HL-60 (cell line): Measurements from ENCODE around the gene MEPCE.
"Not testable (repeated sequence)": the region's sequence is repeated elsewhere in the genome, so short reads cannot be mapped to it uniquely, and the experiment has no call there.

Source experiments
- DNase-seq, 2 experiments: peaks; one replicate each; pipeline ENCODE4 v3.0.0-alpha.2; 2010 to 2020; ENCODE audit warnings: low read depth in 1 of 2, low spot score in 1 of 2
- H3K27ac ChIP-seq: fragments of 250-450 bp; sonication (Bioruptor Pico); replicated peaks from 2 replicates; pipeline ENCODE4 v1.5.1; 2020; ENCODE audit warnings: mild to moderate bottlenecking, moderate library complexity
- H3K27me3 ChIP-seq: fragments of 250-450 bp; sonication (Bioruptor Pico); 2 replicates; pipeline ENCODE4 v1.5.1; 2021; ENCODE audit warnings: mild to moderate bottlenecking, moderate library complexity; ENCODE audit not compliant: insufficient read depth, poor library complexity, severe bottlenecking
- H3K4me3 ChIP-seq: replicated peaks from 2 replicates; pipeline ENCODE4 v1.5.1; 2011; ENCODE audit warnings: mild to moderate bottlenecking, control low read depth, low read length; ENCODE audit not compliant: insufficient read depth
- GABPA ChIP-seq: IDR thresholded peaks from 2 replicates; pipeline ENCODE4 v1.6.1; 2012; ENCODE audit warnings: low read depth
- POLR2AphosphoS5 ChIP-seq: IDR thresholded peaks from 2 replicates; pipeline ENCODE4 v1.6.1; 2012; ENCODE audit warnings: low read depth
- SPI1 ChIP-seq: IDR thresholded peaks from 2 replicates; pipeline ENCODE4 v1.6.1; 2012; ENCODE audit warnings: low read depth, mild to moderate bottlenecking, borderline replicate concordance
- long read RNA-seq: library from polyadenylated mRNA; unstranded; transcript quantifications from one replicate; pipeline ENCODE4 v2.0.0, GENCODE V29; 2020
- TF ChIP-seq, protein P1 (sequence below): IDR thresholded peaks from one replicate; pipeline ENCODE4 v1.5.1; 2011; ENCODE audit warnings: low read length, control low read depth, inconsistent platforms; ENCODE audit not compliant: insufficient read depth
- TF ChIP-seq, protein P2 (sequence below): IDR thresholded peaks from 2 replicates; pipeline ENCODE4 v1.6.1; 2012; ENCODE audit warnings: low read depth; ENCODE audit not compliant: insufficient replicate concordance

The MEPCE gene, protein sequence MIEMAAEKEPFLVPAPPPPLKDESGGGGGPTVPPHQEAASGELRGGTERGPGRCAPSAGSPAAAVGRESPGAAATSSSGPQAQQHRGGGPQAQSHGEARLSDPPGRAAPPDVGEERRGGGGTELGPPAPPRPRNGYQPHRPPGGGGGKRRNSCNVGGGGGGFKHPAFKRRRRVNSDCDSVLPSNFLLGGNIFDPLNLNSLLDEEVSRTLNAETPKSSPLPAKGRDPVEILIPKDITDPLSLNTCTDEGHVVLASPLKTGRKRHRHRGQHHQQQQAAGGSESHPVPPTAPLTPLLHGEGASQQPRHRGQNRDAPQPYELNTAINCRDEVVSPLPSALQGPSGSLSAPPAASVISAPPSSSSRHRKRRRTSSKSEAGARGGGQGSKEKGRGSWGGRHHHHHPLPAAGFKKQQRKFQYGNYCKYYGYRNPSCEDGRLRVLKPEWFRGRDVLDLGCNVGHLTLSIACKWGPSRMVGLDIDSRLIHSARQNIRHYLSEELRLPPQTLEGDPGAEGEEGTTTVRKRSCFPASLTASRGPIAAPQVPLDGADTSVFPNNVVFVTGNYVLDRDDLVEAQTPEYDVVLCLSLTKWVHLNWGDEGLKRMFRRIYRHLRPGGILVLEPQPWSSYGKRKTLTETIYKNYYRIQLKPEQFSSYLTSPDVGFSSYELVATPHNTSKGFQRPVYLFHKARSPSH
- long read RNA-seq, transcript MEPCE-201 (4 exons, 3,030 nt), result major isoform, 9 of 13 reads
- long read RNA-seq, partial matches to known transcripts, result 1 of 13 reads
- long read RNA-seq, other reads (novel, unspliced or antisense), result 2 of 13 reads

DNA sequence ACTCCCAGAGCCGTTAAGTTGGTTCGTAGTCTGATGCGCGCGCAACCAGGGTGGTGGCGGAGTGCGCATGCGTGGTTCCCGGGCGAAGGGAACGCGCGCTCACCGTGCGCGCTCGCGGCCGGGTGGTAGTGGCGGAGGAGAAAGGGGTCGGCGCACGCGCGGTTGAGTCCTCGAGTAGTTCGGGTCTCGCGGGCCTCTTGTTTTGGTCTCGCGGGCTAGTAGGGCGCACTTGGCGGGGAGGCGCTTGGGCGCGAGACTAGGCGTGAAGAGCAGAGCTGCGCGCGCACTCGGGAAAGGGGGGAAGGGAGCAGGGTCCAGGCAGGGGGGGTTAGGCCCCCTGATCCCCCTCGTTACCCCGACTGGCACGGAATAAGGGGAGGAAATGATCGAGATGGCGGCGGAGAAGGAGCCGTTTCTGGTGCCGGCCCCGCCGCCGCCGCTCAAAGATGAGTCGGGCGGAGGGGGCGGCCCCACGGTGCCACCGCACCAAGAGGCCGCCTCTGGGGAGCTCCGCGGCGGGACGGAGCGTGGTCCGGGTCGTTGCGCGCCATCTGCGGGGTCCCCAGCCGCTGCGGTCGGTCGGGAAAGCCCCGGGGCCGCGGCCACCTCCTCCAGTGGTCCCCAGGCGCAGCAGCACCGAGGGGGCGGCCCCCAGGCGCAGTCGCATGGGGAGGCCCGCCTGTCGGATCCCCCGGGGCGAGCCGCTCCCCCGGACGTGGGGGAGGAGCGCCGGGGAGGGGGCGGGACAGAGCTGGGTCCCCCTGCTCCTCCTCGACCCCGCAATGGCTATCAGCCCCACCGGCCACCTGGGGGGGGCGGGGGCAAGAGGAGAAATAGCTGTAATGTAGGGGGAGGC, at the start of gene MEPCE:
MEPCE (plus strand) TSS at position 195 of the 856 bp plus-strand sequence; CDS start at position 383, 188 bp downstream.
- Histone ChIP-seq H3K27me3 (no peaks in the 10 kb centered on the region), H3K4me3 (peak within 1 kb of the TSS; percentile 69), H3K27ac (peak within 1 kb of the TSS; percentile 98)
- TF ChIP-seq, protein P1, sequence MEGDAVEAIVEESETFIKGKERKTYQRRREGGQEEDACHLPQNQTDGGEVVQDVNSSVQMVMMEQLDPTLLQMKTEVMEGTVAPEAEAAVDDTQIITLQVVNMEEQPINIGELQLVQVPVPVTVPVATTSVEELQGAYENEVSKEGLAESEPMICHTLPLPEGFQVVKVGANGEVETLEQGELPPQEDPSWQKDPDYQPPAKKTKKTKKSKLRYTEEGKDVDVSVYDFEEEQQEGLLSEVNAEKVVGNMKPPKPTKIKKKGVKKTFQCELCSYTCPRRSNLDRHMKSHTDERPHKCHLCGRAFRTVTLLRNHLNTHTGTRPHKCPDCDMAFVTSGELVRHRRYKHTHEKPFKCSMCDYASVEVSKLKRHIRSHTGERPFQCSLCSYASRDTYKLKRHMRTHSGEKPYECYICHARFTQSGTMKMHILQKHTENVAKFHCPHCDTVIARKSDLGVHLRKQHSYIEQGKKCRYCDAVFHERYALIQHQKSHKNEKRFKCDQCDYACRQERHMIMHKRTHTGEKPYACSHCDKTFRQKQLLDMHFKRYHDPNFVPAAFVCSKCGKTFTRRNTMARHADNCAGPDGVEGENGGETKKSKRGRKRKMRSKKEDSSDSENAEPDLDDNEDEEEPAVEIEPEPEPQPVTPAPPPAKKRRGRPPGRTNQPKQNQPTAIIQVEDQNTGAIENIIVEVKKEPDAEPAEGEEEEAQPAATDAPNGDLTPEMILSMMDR, result no peak
- TF ChIP-seq POLR2AphosphoS5, result peak; percentile 53; the same call in 1 of the 2 replicates
- TF ChIP-seq, protein P2, sequence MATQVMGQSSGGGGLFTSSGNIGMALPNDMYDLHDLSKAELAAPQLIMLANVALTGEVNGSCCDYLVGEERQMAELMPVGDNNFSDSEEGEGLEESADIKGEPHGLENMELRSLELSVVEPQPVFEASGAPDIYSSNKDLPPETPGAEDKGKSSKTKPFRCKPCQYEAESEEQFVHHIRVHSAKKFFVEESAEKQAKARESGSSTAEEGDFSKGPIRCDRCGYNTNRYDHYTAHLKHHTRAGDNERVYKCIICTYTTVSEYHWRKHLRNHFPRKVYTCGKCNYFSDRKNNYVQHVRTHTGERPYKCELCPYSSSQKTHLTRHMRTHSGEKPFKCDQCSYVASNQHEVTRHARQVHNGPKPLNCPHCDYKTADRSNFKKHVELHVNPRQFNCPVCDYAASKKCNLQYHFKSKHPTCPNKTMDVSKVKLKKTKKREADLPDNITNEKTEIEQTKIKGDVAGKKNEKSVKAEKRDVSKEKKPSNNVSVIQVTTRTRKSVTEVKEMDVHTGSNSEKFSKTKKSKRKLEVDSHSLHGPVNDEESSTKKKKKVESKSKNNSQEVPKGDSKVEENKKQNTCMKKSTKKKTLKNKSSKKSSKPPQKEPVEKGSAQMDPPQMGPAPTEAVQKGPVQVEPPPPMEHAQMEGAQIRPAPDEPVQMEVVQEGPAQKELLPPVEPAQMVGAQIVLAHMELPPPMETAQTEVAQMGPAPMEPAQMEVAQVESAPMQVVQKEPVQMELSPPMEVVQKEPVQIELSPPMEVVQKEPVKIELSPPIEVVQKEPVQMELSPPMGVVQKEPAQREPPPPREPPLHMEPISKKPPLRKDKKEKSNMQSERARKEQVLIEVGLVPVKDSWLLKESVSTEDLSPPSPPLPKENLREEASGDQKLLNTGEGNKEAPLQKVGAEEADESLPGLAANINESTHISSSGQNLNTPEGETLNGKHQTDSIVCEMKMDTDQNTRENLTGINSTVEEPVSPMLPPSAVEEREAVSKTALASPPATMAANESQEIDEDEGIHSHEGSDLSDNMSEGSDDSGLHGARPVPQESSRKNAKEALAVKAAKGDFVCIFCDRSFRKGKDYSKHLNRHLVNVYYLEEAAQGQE, result no peak
- no peak for TF ChIP-seq GABPA
- peak; percentile 87 to 91 for DNase-seq

DNA sequence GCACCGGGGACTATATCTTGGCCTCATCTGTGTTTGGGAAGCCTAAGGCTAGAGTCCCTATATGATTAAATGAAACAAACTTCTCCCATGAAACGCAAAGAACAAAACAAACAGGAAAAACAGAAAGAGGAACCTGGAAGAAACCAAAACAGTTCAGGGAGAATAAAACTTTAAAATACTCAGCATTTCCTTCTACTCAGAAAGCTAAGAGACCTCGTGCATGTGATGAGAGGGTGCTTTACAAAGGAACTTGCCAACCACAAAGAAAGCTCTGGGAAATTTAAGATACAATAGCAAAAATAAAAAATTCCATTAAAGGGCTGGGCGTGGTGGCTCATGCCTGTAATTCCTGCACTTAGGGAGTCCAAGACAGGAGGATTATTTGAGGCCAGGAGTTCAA, 49.4 kb upstream of the MEPCE start:
- Histone ChIP-seq H3K27ac (peak overlapping the region; percentile 71), H3K27me3 (no peaks in the 10 kb centered on the region), H3K4me3 (no peak overlapping the region)
- TF ChIP-seq SPI1 (peak; percentile 51; the same call in 1 of the 2 replicates), GABPA (no peak)
- DNase-seq, result peak in 1 of 2 experiments; percentile 23

DNA sequence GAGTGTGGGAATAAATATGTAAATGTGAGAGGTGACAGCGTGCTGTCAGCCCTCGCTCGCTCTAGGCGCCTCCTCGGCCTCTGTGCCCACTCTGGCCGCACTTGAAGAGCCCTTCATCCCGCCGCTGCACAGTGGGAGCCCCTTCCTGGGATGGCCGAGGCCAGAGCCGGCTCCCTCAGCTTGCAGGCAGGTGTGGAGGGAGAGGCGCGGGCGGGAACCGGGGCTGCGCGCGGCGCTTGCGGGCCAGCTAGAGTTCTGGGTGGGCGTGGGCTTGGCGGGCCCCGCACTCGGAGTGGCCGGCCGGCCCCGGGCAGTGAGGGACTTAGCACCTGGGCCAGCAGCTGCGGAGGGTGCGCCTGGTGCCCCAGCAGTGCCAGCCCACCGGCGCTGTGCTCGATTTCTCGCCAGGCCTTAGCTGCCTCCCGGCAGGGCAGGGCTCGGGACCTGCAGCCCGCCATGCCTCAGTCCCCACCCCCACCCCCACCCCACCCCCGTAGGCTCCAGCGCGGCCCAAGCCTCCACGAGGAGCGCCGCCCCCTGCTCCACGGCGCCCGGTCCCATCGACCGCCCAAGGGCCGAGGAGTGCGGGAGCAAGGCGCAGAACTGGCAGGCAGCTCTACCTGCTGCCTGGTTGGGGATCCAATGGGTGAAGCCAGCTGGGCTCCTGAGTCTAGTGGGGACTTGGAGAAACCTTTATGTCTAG, 47.9 kb upstream of the MEPCE start:
- H3K4me3 ChIP-seq, DNase-seq, H3K27ac ChIP-seq, H3K27me3 ChIP-seq: not testable (repeated sequence)

DNA sequence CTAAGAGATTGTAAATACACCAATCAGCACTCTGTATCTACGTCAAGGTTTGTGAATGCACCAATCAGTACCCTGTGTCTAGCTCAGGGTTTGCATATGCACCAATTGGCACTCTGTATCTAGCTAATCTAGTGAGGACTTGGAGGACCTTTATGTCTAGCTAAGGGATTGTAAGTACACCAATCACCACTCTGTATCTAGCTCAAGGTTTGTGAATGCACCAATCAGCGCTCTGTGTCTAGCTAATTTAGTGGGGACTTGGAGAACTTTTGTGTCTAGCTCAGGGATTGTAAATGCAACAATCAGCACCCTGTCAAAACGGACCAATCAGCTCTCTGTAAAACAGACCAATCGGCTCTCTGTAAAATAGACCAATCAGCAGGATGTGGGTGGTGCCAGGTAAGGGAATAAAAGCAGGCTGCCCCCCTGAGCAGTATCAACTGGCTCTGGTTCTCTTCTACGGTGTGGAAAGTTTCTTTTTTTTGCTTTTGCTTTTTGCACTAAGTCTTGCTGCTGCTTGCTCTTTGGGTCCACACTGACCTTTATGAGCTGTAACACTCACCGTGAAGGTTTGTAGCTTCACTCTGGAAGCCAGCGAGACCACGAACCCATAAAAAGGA, 47.3 kb upstream of the MEPCE start:
- H3K4me3 ChIP-seq, DNase-seq, H3K27me3 ChIP-seq: not testable (repeated sequence)
- peak overlapping the region; percentile 35; the same call in 1 of the 2 replicates for H3K27ac ChIP-seq

DNA sequence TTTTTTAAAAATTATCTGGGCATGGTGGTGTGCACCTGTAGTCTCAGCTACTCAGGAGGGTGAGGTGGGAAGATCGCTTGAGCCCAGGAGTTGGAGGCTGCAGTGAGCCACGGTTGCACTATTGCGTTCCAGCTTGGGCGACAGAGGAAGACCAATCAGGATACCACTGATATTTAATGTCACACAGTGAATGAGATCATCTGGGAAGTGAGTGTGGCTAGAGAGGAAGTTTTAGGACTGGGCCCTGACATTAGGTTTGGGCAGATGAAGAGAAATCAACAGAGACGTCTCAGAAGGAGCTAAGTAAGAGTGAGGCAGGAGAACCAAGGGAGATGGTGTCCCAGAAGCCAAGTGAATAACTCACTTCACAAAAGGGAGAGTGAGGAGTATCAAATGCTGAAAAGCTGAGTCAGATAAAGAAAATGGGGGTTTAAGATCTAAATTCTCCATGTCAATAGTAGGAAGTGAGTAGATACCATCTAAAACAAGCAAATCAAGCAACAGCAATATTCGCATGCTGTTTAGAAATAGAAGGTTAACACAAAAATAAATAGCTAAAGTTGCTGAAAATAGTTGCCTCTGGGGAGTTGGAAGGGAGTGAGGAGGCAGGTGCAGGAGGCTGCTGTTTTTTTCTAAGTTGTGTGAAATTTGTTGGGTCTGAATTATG, 44.9 kb upstream of the MEPCE start:
- no peak for DNase-seq
- TF ChIP-seq GABPA (no peak), POLR2AphosphoS5 (no peak), SPI1 (no peak)
- TF ChIP-seq, protein P1, result no peak
- TF ChIP-seq, protein P2, result no peak
- Histone ChIP-seq H3K27ac (no peak overlapping the region), H3K27me3 (no peaks in the 10 kb centered on the region), H3K4me3 (no peak overlapping the region)
